Chondrocyte (in vitro differentiated cells): ENCODE measurements around the gene NCOA3. TPM values are rescaled to one million over a fixed set of nuclear protein-coding genes. Genes with fewer than 3 reads are reported as not detected.
A peak's percentile ranks its signal among the peaks of the same experiment; 100 is the strongest.

Experiments used
- DNase-seq: peaks from one replicate; pipeline ENCODE4 v3.0.0; 2021; ENCODE audit warnings: mixed read lengths, low spot score
- H3K27ac Mint-ChIP-seq: one replicate; pipeline ENCODE4 v1.8.0; 2021; ENCODE audit warnings: mild to moderate bottlenecking, moderate library complexity, mixed read lengths; ENCODE audit not compliant: unreplicated experiment
- H3K27me3 Mint-ChIP-seq: 2 replicates; pipeline ENCODE4 v1.8.0; 2021; ENCODE audit warnings: low read depth, mixed read lengths
- H3K36me3 Mint-ChIP-seq: 2 replicates; pipeline ENCODE4 v1.8.0; 2021; ENCODE audit warnings: low read depth, mixed read lengths
- H3K4me1 Mint-ChIP-seq: 2 replicates; pipeline ENCODE4 v1.8.0; 2021; ENCODE audit warnings: low read depth, mild to moderate bottlenecking, mixed read lengths
- H3K4me3 Mint-ChIP-seq: one replicate; pipeline ENCODE4 v1.8.0; 2021; ENCODE audit warnings: mild to moderate bottlenecking, moderate library complexity, mixed read lengths; ENCODE audit not compliant: unreplicated experiment
- H3K9me3 Mint-ChIP-seq: 2 replicates; pipeline ENCODE4 v1.8.0; 2021; ENCODE audit warnings: low read depth, mixed read lengths
- CTCF ChIP-seq: fragments of 200-600 bp; sonication (generic); IDR thresholded peaks from 2 replicates; pipeline ENCODE4 v1.5.0; 2021; ENCODE audit warnings: antibody characterized with exemption, mild to moderate bottlenecking, moderate library complexity
- total RNA-seq: library from RNA; stranded (reverse); gene quantifications from 3 replicates; pipeline ENCODE4 v1.2.1, GENCODE V29; 2021

NCOA3 gene
- total RNA-seq, 1 donor from 2014 or later: 45.2 TPM

GRCh38 chr20:47557791-47558190 lies 56.1 kb downstream of the NCOA3 start:
- H3K4me3 Mint-ChIP-seq: no peak overlapping the region
- peaks cover 1% of the 10 kb centered on the region for H3K36me3 Mint-ChIP-seq
- peaks cover 49% of the 10 kb centered on the region for H3K4me1 Mint-ChIP-seq
- TF ChIP-seq CTCF: no peak
- DNase-seq: no peak
- no peak overlapping the region for H3K27ac Mint-ChIP-seq
- no peaks in the 10 kb centered on the region for H3K9me3 Mint-ChIP-seq
- H3K27me3 Mint-ChIP-seq: no peaks in the 10 kb centered on the region

GRCh38 chr20:47558295-47559066 lies 56.8 kb downstream of the NCOA3 start:
- no peak overlapping the region for H3K27ac Mint-ChIP-seq
- no peak for TF ChIP-seq CTCF
- no peak for DNase-seq
- peaks cover 1% of the 10 kb centered on the region for H3K36me3 Mint-ChIP-seq
- peaks cover 49% of the 10 kb centered on the region for H3K4me1 Mint-ChIP-seq
- H3K27me3 Mint-ChIP-seq: no peaks in the 10 kb centered on the region
- no peaks in the 10 kb centered on the region for H3K9me3 Mint-ChIP-seq
- H3K4me3 Mint-ChIP-seq: no peak overlapping the region

- peaks cover 52% of the 10 kb centered on the region for H3K4me1 Mint-ChIP-seq
- peak overlapping the region; percentile 32 for H3K27ac Mint-ChIP-seq
- H3K4me3 Mint-ChIP-seq: no peak overlapping the region
- TF ChIP-seq CTCF: no peak
- DNase-seq: no peak
- H3K27me3 Mint-ChIP-seq: no peaks in the 10 kb centered on the region
- no peaks in the 10 kb centered on the region for H3K9me3 Mint-ChIP-seq
- H3K36me3 Mint-ChIP-seq: peaks cover 1% of the 10 kb centered on the region
Observed at GRCh38 chr20:47559141-47559540, 57.5 kb downstream of the NCOA3 start.

GRCh38 chr20:47561180-47561579 lies 59.5 kb downstream of the NCOA3 start:
- no peak for DNase-seq
- Mint-ChIP-seq H3K27ac (peak overlapping the region; percentile 57), H3K4me1 (peaks cover 65% of the 10 kb centered on the region)

More at GRCh38 chr20:47561180-47561579, 59.5 kb downstream of the NCOA3 start:
- no peaks in the 10 kb centered on the region for H3K9me3 Mint-ChIP-seq
- no peaks in the 10 kb centered on the region for H3K27me3 Mint-ChIP-seq
- H3K4me3 Mint-ChIP-seq: no peak overlapping the region
- no peak for TF ChIP-seq CTCF
- H3K36me3 Mint-ChIP-seq: no peaks in the 10 kb centered on the region
